ENCODE measurements around the gene CLRN1. TPM values are rescaled to one million over a fixed set of nuclear protein-coding genes. Genes with fewer than 3 reads are reported as not detected.

CLRN1 gene
- polyA plus RNA-seq, 1 of the 3 experiments (the other 2 are of a cell fraction): not detected

DNA sequence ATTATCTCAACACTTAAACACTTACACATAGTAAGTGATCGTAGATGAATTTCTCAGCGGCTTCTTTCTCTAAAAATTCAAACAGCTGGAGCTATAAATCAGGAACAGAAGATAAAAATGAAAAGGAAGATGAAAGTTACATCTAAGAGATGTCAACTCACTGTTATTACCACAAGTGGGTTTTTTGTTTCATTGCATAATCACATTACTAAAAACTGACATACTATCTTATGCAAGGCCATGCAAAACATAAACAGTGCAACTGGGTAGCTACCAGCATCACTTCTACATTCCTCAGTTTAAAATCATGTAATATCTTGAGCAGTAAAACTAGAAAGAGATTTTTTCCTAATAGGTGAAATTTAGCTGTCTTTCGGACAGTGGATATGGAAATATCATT lies 82.2 kb downstream of the CLRN1 start:
- H4K20me1 ChIP-seq (ENCODE audit: insufficient read depth): no peaks in the 10 kb centered on the region

DNA sequence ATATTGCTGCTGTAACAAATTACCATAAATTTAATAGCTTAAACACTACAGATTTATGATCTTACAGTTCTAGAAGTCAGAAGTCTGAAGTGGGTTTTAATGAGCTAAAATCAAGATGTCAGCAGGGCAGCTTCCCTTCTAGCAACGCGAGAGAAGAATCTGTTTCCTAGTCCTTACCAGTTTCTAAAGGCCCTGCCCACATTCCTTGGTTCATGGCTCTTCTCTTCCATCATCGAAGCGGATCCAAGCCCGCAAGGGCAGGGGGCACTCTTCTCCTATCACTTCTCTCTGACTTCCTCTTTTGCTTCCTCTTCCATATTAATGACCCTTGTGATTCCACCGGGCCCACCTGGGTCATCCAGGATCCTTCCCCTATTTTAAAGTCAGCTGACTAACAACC lies 83.4 kb downstream of the CLRN1 start:
- no peak for DNase-seq
- no peaks in the 10 kb centered on the region for H3K9me3 ChIP-seq
- no peaks in the 10 kb centered on the region for H3F3A ChIP-seq (replicated peaks; ENCODE audit: insufficient read depth)
- H3K4me1 ChIP-seq (ENCODE audit: control insufficient read depth in 1 of 2, insufficient read depth in 2 of 2, low read depth in 1 of 2, low read length in 1 of 2): no peaks in the 10 kb centered on the region
- no peak overlapping the region for H2AFZ ChIP-seq (ENCODE audit: low read depth)
- TF ChIP-seq FOXM1 (IDR thresholded peaks at IDR 0.05; ENCODE audit: low read depth) (no peak), TEAD4 (IDR thresholded peaks at IDR 0.05; ENCODE audit: borderline replicate concordance, insufficient read depth) (no peak), RXRA (IDR thresholded peaks at IDR 0.05; ENCODE audit: borderline replicate concordance, low read depth) (no peak), GABPA (IDR thresholded peaks at IDR 0.05; ENCODE audit: low read depth) (no peak), TCF12 (IDR thresholded peaks at IDR 0.05) (no peak), MXI1 (IDR thresholded peaks at IDR 0.05; ENCODE audit: low read depth, low read length) (no peak), JUND (IDR thresholded peaks at IDR 0.05) (no peak), NFIC (IDR thresholded peaks at IDR 0.05; ENCODE audit: borderline replicate concordance) (no peak), SMC3 (IDR thresholded peaks at IDR 0.05; ENCODE audit: low read depth, low read length) (no peak), RAD21 (IDR thresholded peaks at IDR 0.05; ENCODE audit: low read length) (no peak), NRF1 (IDR thresholded peaks at IDR 0.05; ENCODE audit: low read depth, low read length) (no peak), ELF1 (IDR thresholded peaks at IDR 0.05) (no peak), POLR2AphosphoS5 (IDR thresholded peaks at IDR 0.05; ENCODE audit: low read depth, low read length) (no peak), EP300 (IDR thresholded peaks at IDR 0.05; ENCODE audit: borderline replicate concordance in 1 of 2, low read depth in 1 of 2, low read length in 1 of 2) (no peak), RFX5 (IDR thresholded peaks at IDR 0.05; ENCODE audit: low read length) (no peak), YY1 (IDR thresholded peaks at IDR 0.05; ENCODE audit: low read depth) (no peak), FOXJ3 (CRISPR knock-in tag; IDR thresholded peaks at IDR 0.05) (no peak), EZH2phosphoT487 (IDR thresholded peaks at IDR 0.05; ENCODE audit: borderline replicate concordance, low read depth) (no peak)
- TF ChIP-seq, protein P1, sequence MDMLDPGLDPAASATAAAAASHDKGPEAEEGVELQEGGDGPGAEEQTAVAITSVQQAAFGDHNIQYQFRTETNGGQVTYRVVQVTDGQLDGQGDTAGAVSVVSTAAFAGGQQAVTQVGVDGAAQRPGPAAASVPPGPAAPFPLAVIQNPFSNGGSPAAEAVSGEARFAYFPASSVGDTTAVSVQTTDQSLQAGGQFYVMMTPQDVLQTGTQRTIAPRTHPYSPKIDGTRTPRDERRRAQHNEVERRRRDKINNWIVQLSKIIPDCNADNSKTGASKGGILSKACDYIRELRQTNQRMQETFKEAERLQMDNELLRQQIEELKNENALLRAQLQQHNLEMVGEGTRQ (IDR thresholded peaks at IDR 0.05; ENCODE audit: borderline replicate concordance, low read depth, low read length): no peak
- TF ChIP-seq, protein P2, sequence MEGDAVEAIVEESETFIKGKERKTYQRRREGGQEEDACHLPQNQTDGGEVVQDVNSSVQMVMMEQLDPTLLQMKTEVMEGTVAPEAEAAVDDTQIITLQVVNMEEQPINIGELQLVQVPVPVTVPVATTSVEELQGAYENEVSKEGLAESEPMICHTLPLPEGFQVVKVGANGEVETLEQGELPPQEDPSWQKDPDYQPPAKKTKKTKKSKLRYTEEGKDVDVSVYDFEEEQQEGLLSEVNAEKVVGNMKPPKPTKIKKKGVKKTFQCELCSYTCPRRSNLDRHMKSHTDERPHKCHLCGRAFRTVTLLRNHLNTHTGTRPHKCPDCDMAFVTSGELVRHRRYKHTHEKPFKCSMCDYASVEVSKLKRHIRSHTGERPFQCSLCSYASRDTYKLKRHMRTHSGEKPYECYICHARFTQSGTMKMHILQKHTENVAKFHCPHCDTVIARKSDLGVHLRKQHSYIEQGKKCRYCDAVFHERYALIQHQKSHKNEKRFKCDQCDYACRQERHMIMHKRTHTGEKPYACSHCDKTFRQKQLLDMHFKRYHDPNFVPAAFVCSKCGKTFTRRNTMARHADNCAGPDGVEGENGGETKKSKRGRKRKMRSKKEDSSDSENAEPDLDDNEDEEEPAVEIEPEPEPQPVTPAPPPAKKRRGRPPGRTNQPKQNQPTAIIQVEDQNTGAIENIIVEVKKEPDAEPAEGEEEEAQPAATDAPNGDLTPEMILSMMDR (IDR thresholded peaks at IDR 0.05): no peak
- no peak overlapping the region for H3K4me2 ChIP-seq
- 12% methylated on average over 6 of the region's 6 CpGs for WGBS (ENCODE audit: low lambda C conversion rate)
- H3K4me3 ChIP-seq (ENCODE audit: low read depth in 2 of 2, low read length in 1 of 2): no peak overlapping the region
- no peaks in the 10 kb centered on the region for H4K20me1 ChIP-seq (ENCODE audit: insufficient read depth)
- no peaks in the 10 kb centered on the region for H3K36me3 ChIP-seq (replicated peaks in 1 of 2; ENCODE audit: control insufficient read depth in 1 of 2, insufficient read depth in 2 of 2, low read length in 1 of 2)
- no peaks in the 10 kb centered on the region for H3K79me2 ChIP-seq (ENCODE audit: insufficient read depth)
- no peak overlapping the region for H3K9ac ChIP-seq
- CTCF ChIA-PET: interaction anchor here (1.3 kb wide), 1 partner anchor 267 kb away, joined by 3 read pairs; no protein-coding TSS in a partner anchor
- H3K9me2 ChIP-seq: no peaks in the 10 kb centered on the region
- POLR2A ChIA-PET: no interaction called here
- H3K27ac ChIP-seq (ENCODE audit: low read depth in 2 of 2, low read length in 1 of 2): no peak overlapping the region
- H3K27me3 ChIP-seq (ENCODE audit: insufficient read depth): peaks cover 8% of the 10 kb centered on the region; the same call in 1 of the 2 replicates

More for the DNA sequence above, 82.2 kb downstream of the CLRN1 start:
- Histone ChIP-seq H3K27ac (ENCODE audit: low read depth in 2 of 2, low read length in 1 of 2) (no peak overlapping the region), H3K9me2 (no peaks in the 10 kb centered on the region), H3K36me3 (replicated peaks in 1 of 2; ENCODE audit: control insufficient read depth in 1 of 2, insufficient read depth in 2 of 2, low read length in 1 of 2) (no peaks in the 10 kb centered on the region), H3K4me2 (no peak overlapping the region), H2AFZ (ENCODE audit: low read depth) (no peak overlapping the region), H3K9me3 (no peaks in the 10 kb centered on the region), H3K9ac (no peak overlapping the region), H3K27me3 (ENCODE audit: insufficient read depth) (peaks cover 9% of the 10 kb centered on the region; the same call in 1 of the 2 replicates), H3K4me1 (ENCODE audit: control insufficient read depth in 1 of 2, insufficient read depth in 2 of 2, low read depth in 1 of 2, low read length in 1 of 2) (no peaks in the 10 kb centered on the region), H3K79me2 (ENCODE audit: insufficient read depth) (no peaks in the 10 kb centered on the region), H3F3A (replicated peaks; ENCODE audit: insufficient read depth) (no peaks in the 10 kb centered on the region), H3K4me3 (ENCODE audit: low read depth in 2 of 2, low read length in 1 of 2) (no peak overlapping the region)
- 34% methylated on average over 3 of the region's 3 CpGs for WGBS (ENCODE audit: low lambda C conversion rate)
- POLR2A ChIA-PET: no interaction called here
- DNase-seq: no peak
- TF ChIP-seq GABPA (IDR thresholded peaks at IDR 0.05; ENCODE audit: low read depth) (no peak), ELF1 (IDR thresholded peaks at IDR 0.05) (no peak), FOXJ3 (CRISPR knock-in tag; IDR thresholded peaks at IDR 0.05) (no peak), FOXM1 (IDR thresholded peaks at IDR 0.05; ENCODE audit: low read depth) (no peak), FOSL2 (IDR thresholded peaks at IDR 0.05; ENCODE audit: borderline replicate concordance, low read depth) (no peak), YY1 (IDR thresholded peaks at IDR 0.05; ENCODE audit: low read depth) (no peak), TEAD4 (IDR thresholded peaks at IDR 0.05; ENCODE audit: borderline replicate concordance, insufficient read depth) (no peak), NRF1 (IDR thresholded peaks at IDR 0.05; ENCODE audit: low read depth, low read length) (no peak), RAD21 (IDR thresholded peaks at IDR 0.05; ENCODE audit: low read length) (no peak), RXRA (IDR thresholded peaks at IDR 0.05; ENCODE audit: borderline replicate concordance, low read depth) (no peak), MEF2A (IDR thresholded peaks at IDR 0.05; ENCODE audit: borderline replicate concordance, low read depth) (no peak)
- TF ChIP-seq, protein P3, sequence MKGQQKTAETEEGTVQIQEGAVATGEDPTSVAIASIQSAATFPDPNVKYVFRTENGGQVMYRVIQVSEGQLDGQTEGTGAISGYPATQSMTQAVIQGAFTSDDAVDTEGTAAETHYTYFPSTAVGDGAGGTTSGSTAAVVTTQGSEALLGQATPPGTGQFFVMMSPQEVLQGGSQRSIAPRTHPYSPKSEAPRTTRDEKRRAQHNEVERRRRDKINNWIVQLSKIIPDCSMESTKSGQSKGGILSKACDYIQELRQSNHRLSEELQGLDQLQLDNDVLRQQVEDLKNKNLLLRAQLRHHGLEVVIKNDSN (IDR thresholded peaks at IDR 0.05; ENCODE audit: borderline replicate concordance, low read depth): no peak
- CTCF ChIA-PET: interaction anchor here (0.6 to 1.3 kb wide), 2 partner anchors 25 to 266 kb away, joined by 3 read pairs; no protein-coding TSS in a partner anchor

All from SK-N-SH (cell line).